Measurements from ENCODE around the gene TMEM25. TPM values are rescaled to one million over a fixed set of nuclear protein-coding genes. Genes with fewer than 3 reads are reported as not detected.

The TMEM25 gene
- total and polyA plus RNA-seq, 4 donors: 5.5 to 19.9 (median 7.2) TPM

- H3K4me3 ChIP-seq (ENCODE audit: low read depth in 1 of 3, low read length in 3 of 3): peak overlapping the region in 1 of 3 donors; percentile 84
- H3K27ac ChIP-seq (ENCODE audit: low read depth in 1 of 2, low read length in 2 of 2): peak overlapping the region; percentile 74 to 85
- DNase-seq (ENCODE audit: low spot score): no peak
- whole genome bisulfite sequencing: 37% methylated on average over 2 of the region's 2 CpGs
- TF ChIP-seq EGR1 (IDR thresholded peaks at IDR 0.05; ENCODE audit: low read depth in 2 of 2) (peak in 1 of 2 donors; percentile 28), CTCF (IDR thresholded peaks at IDR 0.05; ENCODE audit: low read depth, low read length, missing input control) (no peak), RAD21 (IDR thresholded peaks at IDR 0.05) (no peak), HNF4A (conservative IDR thresholded peaks at IDR 0.05) (peak; percentile 73 to 79), ATF3 (IDR thresholded peaks at IDR 0.05) (no peak), REST (IDR thresholded peaks at IDR 0.05) (no peak), RXRA (IDR thresholded peaks at IDR 0.05) (no peak), FOXA1 (IDR thresholded peaks at IDR 0.05) (no peak), JUND (IDR thresholded peaks at IDR 0.05) (peak in 1 of 2 donors; percentile 52)
- H3K36me3 ChIP-seq (ENCODE audit: control insufficient read depth in 4 of 4, insufficient read depth in 3 of 4, low read depth in 1 of 4, low read length in 3 of 4): peaks cover 3 to 12% (median 6%) of the 10 kb centered on the region in 4 donors
- peaks cover 20 to 78% (median 69%) of the 10 kb centered on the region in 4 donors for H3K4me1 ChIP-seq (ENCODE audit: control insufficient read depth in 4 of 4, insufficient read depth in 4 of 4, low read length in 3 of 4)
- H3K27me3 ChIP-seq (ENCODE audit: control insufficient read depth in 4 of 4, insufficient read depth in 4 of 4, low read length in 3 of 4): no peaks in the 10 kb centered on the region
- H3K9ac ChIP-seq (ENCODE audit: low read depth in 1 of 2, low read length in 2 of 2): peak overlapping the region in 1 of 2 donors; percentile 85
- H3K9me3 ChIP-seq (ENCODE audit: control insufficient read depth in 4 of 4, low read length in 3 of 4): no peaks in the 10 kb centered on the region
Measured at GRCh38 chr11:118526688-118527087, 4.3 kb upstream of the TMEM25 start.

- peak within 1 kb of the TSS; percentile 74 to 85 for H3K27ac ChIP-seq (ENCODE audit: low read depth in 1 of 2, low read length in 2 of 2)
- H3K4me3 ChIP-seq (ENCODE audit: low read depth in 1 of 3, low read length in 3 of 3): peak within 1 kb of the TSS; percentile 52 to 84 (median 75)
- 25% methylated on average over 3 of the region's 3 CpGs for WGBS
- no peaks in the 10 kb centered on the region for H3K27me3 ChIP-seq (ENCODE audit: control insufficient read depth in 4 of 4, insufficient read depth in 4 of 4, low read length in 3 of 4)
- H3K4me1 ChIP-seq (ENCODE audit: control insufficient read depth in 4 of 4, insufficient read depth in 4 of 4, low read length in 3 of 4): peaks cover 22 to 78% (median 69%) of the 10 kb centered on the region in 4 donors
- DNase-seq (ENCODE audit: low spot score): no peak
- H3K9me3 ChIP-seq (ENCODE audit: control insufficient read depth in 4 of 4, low read length in 3 of 4): no peaks in the 10 kb centered on the region
- peaks cover 0 to 8% (median 2%) of the 10 kb centered on the region in 4 donors for H3K36me3 ChIP-seq (ENCODE audit: control insufficient read depth in 4 of 4, insufficient read depth in 3 of 4, low read depth in 1 of 4, low read length in 3 of 4)
- H3K9ac ChIP-seq (ENCODE audit: low read depth in 1 of 2, low read length in 2 of 2): peak within 1 kb of the TSS; percentile 34 to 88
- no peak for TF ChIP-seq EGR1 (IDR thresholded peaks at IDR 0.05; ENCODE audit: low read depth in 2 of 2)
- TF ChIP-seq FOXA1 (IDR thresholded peaks at IDR 0.05): peak; percentile 63
- no peak for TF ChIP-seq CTCF (IDR thresholded peaks at IDR 0.05; ENCODE audit: low read depth, low read length, missing input control)
- peak in 1 of 2 donors; percentile 41 for TF ChIP-seq RAD21 (IDR thresholded peaks at IDR 0.05)
- peak; percentile 64 to 73 for TF ChIP-seq HNF4A (conservative IDR thresholded peaks at IDR 0.05)
- TF ChIP-seq ZBTB33 (IDR thresholded peaks at IDR 0.05): no peak
- TF ChIP-seq TAF1 (conservative IDR thresholded peaks at IDR 0.05): no peak
- peak; percentile 52 to 60 for TF ChIP-seq JUND (IDR thresholded peaks at IDR 0.05)
- TF ChIP-seq SP1 (IDR thresholded peaks at IDR 0.05): peak; percentile 88
- peak; percentile 66 for TF ChIP-seq NR2F2 (IDR thresholded peaks at IDR 0.05)
- TF ChIP-seq RXRA (IDR thresholded peaks at IDR 0.05): peak; percentile 89 to 90
- no peak for TF ChIP-seq HNF4G (IDR thresholded peaks at IDR 0.05)
- no peak for TF ChIP-seq ATF3 (IDR thresholded peaks at IDR 0.05)
- TF ChIP-seq REST (IDR thresholded peaks at IDR 0.05): peak; percentile 14
- peak; percentile 62 for TF ChIP-seq MAX (IDR thresholded peaks at IDR 0.05)
- TF ChIP-seq GABPA (IDR thresholded peaks at IDR 0.05 in 1 of 2, conservative IDR thresholded peaks at IDR 0.05 in 1 of 2): peak in 1 of 2 donors; percentile 67
Measured at GRCh38 chr11:118527109-118527508, 3.9 kb upstream of the TMEM25 start, which contains the start of gene TTC36. Gene TTC36, plus strand, starts transcription at chr11:118527474. Its CDS starts 21 bp downstream, at chr11:118527495.
